ENCODE results near the gene MACROD2. TPM values are rescaled to one million over a fixed set of nuclear protein-coding genes. Genes with fewer than 3 reads are reported as not detected.

MACROD2 gene
- total RNA-seq, 4 donors from 2014 or later = 4.6 to 33.0 (median 8.3) TPM

GRCh38 chr20:14523090-14523489 is 527.8 kb downstream of the MACROD2 start:
- TF ChIP-seq POLR2AphosphoS5 (IDR thresholded peaks at IDR 0.05) (no peak), EP300 (IDR thresholded peaks at IDR 0.05; ENCODE audit: low read depth) (no peak), POLR2A (IDR thresholded peaks at IDR 0.05) (no peak), CTCF (IDR thresholded peaks at IDR 0.05) (no peak)
- H3K27me3 ChIP-seq = no peaks in the 10 kb centered on the region
- intact Hi-C loops (cut with DNase I; ENCODE audit: low total_unique reads) (no loop called here), in situ Hi-C loops (cut with MboI; ENCODE audit: low pct_ligation_motif_present in 1 of 4, low pct_unique_long_range_greater_than_20kb in 1 of 4, low sequenced_read_pairs in 3 of 4) (no loop called here)
- no peaks in the 10 kb centered on the region for H3K4me1 ChIP-seq
- no peak overlapping the region for H3K27ac ChIP-seq
- H3K4me3 ChIP-seq = no peak overlapping the region
- DNase-seq = no peak
- H3K9me3 ChIP-seq = no peaks in the 10 kb centered on the region
- WGBS, 2 donors (ENCODE audit: low coverage in 1 of 2) = 62 to 65% methylated on average over 3 to 4 of the region's 4 CpGs
- no peaks in the 10 kb centered on the region for H3K36me3 ChIP-seq

- Histone ChIP-seq H3K4me1 (no peaks in the 10 kb centered on the region), H3K27me3 (no peaks in the 10 kb centered on the region), H3K27ac (no peak overlapping the region), H3K9me3 (no peaks in the 10 kb centered on the region), H3K36me3 (no peaks in the 10 kb centered on the region), H3K4me3 (no peak overlapping the region)
- 89 to 100% methylated on average over 1 of the region's 1 CpG for WGBS, 2 donors (ENCODE audit: low coverage in 1 of 2)
- intact Hi-C loops (cut with DNase I; ENCODE audit: low total_unique reads) = no loop called here
- in situ Hi-C loops (cut with MboI; ENCODE audit: low pct_ligation_motif_present in 1 of 4, low pct_unique_long_range_greater_than_20kb in 1 of 4, low sequenced_read_pairs in 3 of 4) = no loop called here
- DNase-seq = no peak
- TF ChIP-seq CTCF (IDR thresholded peaks at IDR 0.05) (no peak), POLR2A (IDR thresholded peaks at IDR 0.05) (no peak), EP300 (IDR thresholded peaks at IDR 0.05; ENCODE audit: low read depth) (no peak), POLR2AphosphoS5 (IDR thresholded peaks at IDR 0.05) (no peak)
These were observed 530.1 kb downstream of the MACROD2 start for GRCh38 chr20:14525426-14525825.

GRCh38 chr20:14526891-14527290 is 531.6 kb downstream of the MACROD2 start:
- no peaks in the 10 kb centered on the region for H3K4me1 ChIP-seq
- H3K4me3 ChIP-seq = no peak overlapping the region
- H3K36me3 ChIP-seq = no peaks in the 10 kb centered on the region
- H3K9me3 ChIP-seq = no peaks in the 10 kb centered on the region
- no peak overlapping the region for H3K27ac ChIP-seq
- WGBS, 2 donors (ENCODE audit: low coverage in 1 of 2) = 89% methylated on average over 12 of the region's 12 CpGs; no CpG with 5 or more reads in 1 of the 2 donors
- TF ChIP-seq CTCF (IDR thresholded peaks at IDR 0.05) (no peak), POLR2AphosphoS5 (IDR thresholded peaks at IDR 0.05) (no peak), POLR2A (IDR thresholded peaks at IDR 0.05) (no peak), EP300 (IDR thresholded peaks at IDR 0.05; ENCODE audit: low read depth) (no peak)
- DNase-seq = no peak
- intact Hi-C loops (cut with DNase I; ENCODE audit: low total_unique reads) (no loop called here), in situ Hi-C loops (cut with MboI; ENCODE audit: low pct_ligation_motif_present in 1 of 4, low pct_unique_long_range_greater_than_20kb in 1 of 4, low sequenced_read_pairs in 3 of 4) (no loop called here)
- H3K27me3 ChIP-seq = no peaks in the 10 kb centered on the region

GRCh38 chr20:14531786-14532185 is 536.5 kb downstream of the MACROD2 start:
- intact Hi-C loops (cut with DNase I; ENCODE audit: low total_unique reads) = no loop called here
- DNase-seq = no peak
- H3K27me3 ChIP-seq = no peaks in the 10 kb centered on the region
- TF ChIP-seq POLR2AphosphoS5 (IDR thresholded peaks at IDR 0.05) (no peak), POLR2A (IDR thresholded peaks at IDR 0.05) (no peak), CTCF (IDR thresholded peaks at IDR 0.05) (no peak), EP300 (IDR thresholded peaks at IDR 0.05; ENCODE audit: low read depth) (no peak)
- 66 to 76% methylated on average over 5 of the region's 5 CpGs for WGBS, 2 donors (ENCODE audit: low coverage in 1 of 2)
- no peak overlapping the region for H3K27ac ChIP-seq
- no peaks in the 10 kb centered on the region for H3K36me3 ChIP-seq
- no peaks in the 10 kb centered on the region for H3K9me3 ChIP-seq
- H3K4me1 ChIP-seq = no peaks in the 10 kb centered on the region
- no peak overlapping the region for H3K4me3 ChIP-seq
- in situ Hi-C loops (cut with MboI; ENCODE audit: low pct_ligation_motif_present in 1 of 4, low pct_unique_long_range_greater_than_20kb in 1 of 4, low sequenced_read_pairs in 3 of 4) = no loop called here
